GM21367 (cell line): ENCODE results near the gene PDE11A.
A peak's percentile ranks its signal among the peaks of the same experiment; 100 is the strongest.
"Not testable (repeated sequence)": the region's sequence is repeated elsewhere in the genome, so short reads cannot be mapped to it uniquely, and the experiment has no call there.

Experiments used
- ATAC-seq: cut with Tn5 transposase; IDR thresholded peaks from one replicate; pipeline ENCODE4 v1.9.1; 2021; ENCODE audit not compliant: unreplicated experiment

PDE11A gene

DNA sequence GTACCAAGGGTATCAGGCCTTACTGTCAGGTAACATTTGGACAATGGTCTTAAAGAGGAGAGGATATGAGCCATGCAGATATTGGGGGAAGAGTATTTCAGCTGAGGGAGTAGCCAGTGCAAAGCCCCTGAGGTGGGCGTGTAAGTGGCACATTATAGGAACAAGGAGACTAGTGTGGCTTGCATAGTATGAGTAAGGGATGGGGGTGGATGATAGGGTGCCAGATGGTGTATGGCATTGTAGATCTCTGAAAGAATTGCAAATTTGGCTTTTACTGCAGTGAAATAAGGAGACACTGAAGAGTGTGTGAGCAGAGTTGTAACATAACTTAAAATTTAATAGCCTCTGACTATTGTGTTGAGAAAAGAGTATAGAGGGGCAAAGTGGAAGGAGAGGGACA lies 244.0 kb downstream of the PDE11A start:
- no peak for ATAC-seq

DNA sequence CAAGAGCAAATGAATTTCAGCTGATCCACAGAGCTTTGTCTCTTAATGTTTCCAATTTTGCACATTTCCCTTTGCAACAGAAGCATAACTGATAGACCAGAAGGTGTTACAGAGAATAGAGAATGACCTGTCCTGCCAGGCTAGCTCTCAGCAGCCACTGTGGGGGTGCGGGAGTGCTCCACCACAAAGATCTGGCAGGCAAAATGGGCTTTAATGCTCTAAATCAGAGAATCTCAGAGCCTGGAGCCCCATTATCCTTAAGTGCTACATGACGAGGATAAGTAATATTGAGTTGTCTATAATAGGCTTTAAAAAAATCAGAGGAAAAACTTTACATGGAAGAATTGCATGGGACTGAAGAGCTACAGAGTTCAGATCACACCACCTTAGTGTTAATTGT lies 245.7 kb downstream of the PDE11A start:
- ATAC-seq = no peak

DNA sequence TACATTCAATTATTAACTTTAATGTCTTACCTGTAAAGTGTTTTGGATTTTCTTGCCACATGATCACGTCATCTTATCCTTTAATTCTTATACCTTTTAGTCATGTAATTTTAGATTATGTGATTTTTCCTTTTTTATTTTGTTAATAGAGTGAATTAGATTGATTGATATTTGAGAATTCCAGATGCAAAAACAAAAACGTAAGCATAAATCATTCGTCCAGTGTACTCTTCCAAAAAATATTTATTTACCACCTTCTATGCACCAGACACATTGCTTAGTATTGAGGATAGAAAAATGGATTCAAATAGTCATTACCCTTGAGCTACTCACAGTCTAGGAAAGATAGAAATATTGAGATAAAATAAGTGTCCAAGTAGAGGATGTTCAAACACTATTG lies 249.6 kb downstream of the PDE11A start:
- no peak for ATAC-seq

DNA sequence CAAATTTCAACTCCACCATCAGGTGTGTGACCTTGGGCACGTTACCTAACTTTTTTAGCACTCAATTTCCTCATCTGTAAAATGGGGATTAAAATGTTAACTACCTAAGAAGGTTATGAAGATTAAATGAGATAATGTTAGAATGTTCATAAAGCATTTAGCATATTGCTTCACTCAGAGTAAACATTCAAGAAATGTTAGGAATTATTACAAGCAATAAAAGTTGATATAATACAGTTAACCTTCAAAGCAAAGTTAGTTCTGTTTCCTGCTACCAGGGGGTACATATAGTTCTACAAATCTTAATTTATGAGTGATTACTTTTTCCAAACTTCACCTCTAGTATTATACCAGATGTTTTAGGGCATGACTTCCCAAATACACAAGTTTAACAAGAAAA lies 254.2 kb downstream of the PDE11A start:
- no peak for ATAC-seq

DNA sequence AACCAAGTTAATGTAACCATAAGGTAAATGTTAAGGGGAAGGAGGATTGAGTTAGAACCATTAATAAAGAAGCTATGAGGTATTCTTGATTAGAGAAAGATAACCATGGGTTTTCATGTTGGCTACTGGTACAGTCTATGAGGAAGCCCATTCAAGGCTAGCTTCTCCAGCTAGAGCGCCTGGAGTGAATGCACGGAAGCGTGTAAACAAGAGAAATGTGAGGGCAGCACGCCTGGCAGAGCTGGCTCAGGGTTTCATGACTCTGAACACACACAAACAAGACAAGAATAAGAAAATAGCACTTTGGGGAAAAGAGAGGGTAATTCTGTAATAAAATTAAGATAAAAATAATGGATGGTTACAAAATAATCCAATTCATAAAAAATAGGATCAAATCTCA lies 255.3 kb downstream of the PDE11A start:
- ATAC-seq = no peak

DNA sequence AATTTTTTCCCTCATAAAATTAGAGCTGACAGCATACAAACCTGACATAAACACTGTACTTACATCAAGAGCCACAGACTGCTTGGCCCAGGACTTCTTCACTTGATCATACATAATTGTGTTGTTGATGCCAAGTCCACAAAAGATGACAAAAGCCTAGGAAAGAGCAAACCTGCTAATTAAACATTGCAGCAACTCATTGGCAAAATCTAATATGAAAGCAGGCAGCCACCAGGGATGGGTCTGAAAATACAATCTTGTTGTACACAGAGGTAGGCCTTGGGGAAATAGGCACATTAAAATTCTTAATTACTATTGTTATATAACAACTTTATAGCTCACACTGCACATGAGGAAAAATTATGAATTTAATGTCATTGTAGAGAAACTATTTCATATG lies 255.8 kb downstream of the PDE11A start:
- ATAC-seq = no peak

DNA sequence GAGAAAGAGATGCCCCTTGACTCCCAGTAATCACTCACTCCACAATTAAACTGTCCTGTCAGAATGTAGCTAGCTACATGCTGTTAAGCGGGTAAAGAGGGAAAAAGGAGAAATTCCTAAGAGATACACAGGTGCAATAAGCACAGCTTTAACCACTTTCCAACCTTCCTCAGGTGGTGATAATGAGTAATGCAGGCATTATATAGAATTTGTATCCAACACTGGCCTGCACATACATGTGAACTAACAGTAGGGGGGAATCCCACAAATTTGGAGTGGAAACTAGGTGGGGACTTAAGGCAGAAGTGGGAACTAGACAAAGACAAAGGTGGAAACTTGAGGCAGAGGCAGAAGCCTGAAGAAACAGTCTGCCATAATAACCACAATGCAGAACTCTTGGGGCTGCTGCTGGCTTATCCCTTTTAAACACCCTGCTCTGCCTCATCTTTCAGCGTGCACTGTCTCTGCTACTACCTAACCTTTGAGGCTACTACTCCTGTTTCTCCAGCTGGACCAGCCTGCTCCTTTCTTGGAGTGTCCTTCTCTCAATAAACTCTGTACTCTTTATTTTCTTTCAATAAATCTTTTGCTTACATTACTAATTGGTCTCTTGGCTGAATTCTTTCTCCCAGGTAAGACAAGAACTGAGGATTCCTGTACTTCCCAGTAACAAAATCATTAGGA lies 259.7 kb downstream of the PDE11A start:
- ATAC-seq = no peak

DNA sequence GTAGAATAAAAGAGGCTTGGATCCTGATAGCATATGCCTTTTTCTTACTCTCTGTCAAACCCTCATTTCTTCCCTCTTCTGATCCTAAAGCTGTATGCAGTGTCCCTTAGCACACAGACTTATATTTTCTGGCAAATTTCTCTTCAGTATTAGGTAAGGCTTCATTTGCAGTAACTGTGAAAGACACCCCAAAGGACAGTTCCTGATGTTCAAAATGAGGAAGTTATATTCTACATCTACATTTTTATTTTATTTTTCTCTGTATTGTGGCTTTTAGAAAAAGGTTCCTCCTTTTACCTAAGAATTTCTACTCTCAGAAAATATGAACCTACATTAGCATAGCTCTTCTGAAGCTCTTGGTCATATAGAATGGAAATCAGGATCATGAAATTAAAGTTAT lies 261.7 kb downstream of the PDE11A start:
- ATAC-seq = no peak

DNA sequence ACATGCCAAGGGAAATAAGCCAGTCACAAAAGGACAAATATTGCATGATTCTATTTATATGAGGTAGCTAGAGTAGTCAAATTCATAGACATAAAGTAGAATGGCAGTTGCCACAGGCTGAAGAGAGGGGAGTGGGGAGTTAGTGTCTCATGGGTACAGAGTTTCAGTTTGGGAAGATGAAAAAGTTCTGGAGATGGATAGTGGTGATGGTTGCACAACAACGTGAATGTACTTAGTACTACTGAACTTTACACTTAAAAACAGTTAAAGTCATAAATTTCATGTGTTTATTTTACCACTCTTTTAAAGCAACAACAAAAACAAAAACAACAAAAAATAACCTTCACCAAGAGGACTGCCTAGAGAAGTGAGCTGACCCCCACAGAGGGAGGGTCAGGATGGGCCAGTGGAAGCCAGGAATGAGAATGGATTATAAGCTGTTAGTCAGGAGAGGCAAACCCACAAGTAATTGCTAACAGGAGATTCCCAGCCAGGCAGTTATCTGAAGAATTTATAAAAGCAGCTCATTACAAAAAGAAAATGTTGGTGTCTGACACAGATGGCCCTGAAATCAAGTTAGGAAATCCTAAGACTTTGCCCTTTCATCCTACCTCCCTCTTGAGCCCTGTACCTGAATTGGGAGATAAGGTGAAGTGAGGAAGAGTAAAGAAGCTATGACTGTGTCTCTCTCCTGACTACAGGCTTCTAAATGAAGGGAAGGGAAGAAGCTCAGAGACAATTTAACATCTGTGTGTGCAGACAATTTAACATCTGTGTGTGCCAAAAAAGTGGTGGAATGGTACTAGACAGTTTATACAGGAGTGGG lies 263.4 kb downstream of the PDE11A start:
- no peak for ATAC-seq

DNA sequence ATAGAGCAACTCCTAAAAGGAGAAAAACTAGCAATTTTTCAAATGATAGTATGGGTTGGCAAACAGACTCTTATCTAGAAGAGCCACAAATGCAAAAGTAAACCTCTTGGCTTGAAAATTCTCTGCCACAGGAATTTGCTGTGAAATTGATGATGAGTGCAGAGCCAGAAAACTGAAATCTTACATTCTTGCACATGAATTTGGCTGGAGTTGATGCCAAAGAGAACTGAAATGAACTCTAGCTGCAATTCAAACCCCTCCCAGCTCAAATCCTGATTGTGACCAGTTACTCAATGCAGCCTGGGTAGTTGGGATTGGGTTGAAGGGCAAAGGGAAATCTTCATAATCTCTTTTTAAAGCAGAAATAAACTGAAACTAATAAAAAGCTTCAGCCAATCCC lies 266.6 kb downstream of the PDE11A start:
- ATAC-seq = no peak

DNA sequence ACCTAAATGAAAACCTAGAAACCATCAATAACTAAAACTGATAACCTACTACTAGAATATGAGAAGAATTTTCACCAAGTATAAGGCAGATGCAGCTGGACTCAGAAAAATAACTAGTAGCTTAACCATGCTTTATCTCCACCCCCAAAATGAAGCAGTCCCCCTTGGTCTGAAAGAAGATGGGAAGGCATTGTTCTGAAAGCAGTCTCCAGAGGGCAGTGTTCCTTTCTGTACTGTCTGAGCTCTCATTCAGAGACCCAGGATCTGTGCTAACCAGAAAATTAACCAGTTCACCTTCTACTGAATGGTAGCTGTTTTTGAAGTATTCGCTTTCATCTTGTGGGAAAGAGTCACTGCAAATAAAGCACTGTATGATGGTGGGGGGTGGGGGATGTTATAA lies 273.0 kb downstream of the PDE11A start:
- no peak for ATAC-seq

DNA sequence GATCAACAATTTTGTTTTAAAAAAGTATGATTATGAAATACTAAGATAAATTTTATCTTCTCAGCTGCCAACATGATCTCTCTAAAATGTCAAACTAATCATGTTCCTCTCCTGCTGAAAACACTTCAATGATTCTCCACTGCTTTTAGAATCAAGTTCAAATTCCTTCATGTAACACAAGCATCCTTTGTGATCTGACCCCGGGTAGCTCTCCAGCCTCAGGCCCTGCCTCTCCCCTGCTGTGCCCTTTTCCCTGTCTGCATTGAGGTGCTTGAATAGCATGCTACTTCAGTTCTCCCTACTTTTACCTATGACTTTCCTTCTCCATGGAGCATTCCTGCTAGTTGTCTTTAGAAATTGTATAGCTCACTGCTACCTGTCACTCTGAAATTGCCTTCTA lies 274.8 kb downstream of the PDE11A start:
- no peak for ATAC-seq

DNA sequence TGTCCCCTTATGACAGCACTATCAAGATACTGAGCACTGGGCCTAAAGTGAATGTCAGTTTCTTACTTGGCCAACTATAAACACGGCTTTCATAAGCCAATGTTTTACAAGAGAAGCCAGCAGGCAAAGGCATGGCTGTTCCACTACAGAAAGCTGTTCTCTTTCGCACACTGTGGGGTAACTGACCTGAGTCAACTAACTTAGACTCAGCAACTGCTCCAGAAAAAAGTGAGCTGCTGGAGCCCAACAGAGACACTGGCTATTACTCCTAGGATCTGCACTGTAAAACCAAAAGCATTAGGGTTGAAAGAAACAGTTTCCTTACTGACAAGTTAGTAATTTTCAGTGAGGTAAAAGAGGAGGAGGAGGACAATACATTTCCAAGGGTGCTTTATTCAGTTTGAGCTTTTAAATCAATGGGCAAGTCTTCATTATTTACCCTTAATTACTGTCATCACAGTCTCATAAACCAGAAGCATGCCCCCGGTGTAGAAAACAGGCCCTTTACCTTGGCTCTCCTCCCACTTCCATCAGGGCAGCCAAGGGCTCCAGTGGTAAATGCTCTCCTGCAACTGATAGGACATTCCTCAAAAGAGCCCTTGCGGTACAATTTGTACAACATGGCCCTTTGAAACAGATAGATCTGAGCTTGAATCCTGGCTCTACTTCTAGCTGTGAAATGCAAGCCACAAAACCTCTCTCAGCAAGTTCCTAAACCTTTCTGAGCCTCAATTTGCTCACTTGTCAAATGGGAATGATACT lies 275.7 kb downstream of the PDE11A start:
- no peak for ATAC-seq

DNA sequence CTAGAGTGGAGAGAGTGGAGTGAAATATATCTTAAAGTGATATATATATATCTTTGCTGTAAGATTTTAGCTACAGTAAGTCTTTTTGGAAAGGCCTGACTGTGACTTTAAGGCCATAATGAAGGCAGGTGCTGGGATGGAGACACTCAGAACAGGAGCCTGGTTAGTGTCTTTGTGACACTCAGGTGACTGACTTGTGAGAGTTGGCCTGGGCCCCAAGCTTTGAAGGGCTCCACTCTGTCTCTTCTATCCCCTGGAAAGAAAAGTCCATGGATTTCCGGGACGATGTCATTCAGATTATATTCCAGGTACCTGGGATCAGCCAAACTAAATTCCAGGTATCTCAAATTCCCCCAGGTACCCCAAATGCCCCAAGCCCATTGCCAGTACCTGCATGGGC lies 276.6 kb downstream of the PDE11A start:
- ATAC-seq = no peak

DNA sequence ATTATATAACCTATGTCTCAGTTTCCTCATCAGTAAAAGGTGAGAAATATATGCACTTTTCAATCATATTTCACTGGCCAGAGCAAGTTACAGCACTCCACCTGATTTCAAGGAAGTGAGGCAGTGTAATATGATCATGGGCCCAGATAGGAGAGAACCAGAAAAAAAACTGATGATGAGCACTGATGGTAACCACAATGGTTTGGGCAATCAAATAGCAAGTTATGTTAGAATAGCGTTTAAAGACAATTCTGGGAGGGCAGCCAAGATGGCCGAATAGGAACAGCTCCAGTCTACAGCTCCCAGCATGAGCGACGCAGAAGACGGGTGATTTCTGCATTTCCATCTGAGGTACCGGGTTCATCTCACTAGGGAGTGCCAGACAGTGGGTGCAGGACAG lies 287.4 kb downstream of the PDE11A start:
- ATAC-seq = not testable (repeated sequence)

DNA sequence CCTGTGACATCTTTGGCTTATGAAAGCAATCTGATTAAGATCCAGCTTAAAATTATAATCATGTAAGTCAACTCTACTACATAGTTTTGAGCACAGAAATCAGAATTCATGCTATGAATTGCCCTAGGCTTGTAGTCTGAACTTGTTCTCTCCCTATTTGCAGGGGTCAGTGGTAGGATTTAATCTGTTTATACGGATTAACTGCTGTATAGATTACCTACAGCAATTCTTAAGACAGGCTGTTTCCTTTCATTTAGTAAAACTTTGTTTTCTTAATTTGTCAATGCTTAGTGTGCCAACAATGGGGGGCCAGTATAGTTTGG lies 287.9 kb downstream of the PDE11A start:
- no peak for ATAC-seq

DNA sequence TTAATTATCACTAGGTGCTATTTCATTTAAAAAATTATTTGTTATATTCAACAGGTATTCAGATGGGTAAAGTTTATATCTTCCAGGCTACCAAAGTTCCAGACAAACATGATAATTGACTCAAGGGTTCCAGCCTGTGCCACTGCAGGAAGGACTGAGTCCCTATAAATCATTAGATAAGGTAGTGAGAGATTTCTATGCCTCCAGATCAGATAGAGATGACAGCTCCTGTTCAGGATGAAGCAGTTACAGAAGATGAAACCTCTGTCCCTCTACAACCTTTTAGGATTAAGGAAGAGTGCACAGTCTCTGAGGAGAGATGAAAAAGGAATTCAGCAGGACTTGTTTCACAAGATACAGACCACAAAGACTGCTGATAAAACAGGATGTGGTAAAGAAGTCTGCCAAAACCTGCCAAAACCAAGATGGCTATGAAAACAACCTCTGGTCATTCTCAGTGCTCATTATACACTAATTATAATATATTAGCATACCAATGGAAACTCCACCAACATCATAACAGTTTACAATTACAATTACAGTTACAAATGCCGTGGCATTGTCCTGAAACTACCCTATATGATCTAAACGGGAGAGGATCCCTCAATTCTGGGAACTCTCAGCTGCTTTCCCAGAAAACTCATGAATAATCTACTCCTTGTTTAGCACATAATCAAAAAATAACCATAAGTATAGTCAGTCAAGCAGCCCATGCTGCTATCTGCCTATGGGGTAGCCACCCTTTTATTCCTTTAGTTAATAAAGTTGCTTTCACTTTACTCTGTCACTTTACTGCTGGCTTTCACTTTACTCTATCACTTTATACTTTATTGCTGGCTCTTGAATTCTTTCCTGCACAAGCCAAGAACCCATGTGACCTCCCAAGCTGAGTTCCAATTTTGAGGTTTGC lies 288.5 kb downstream of the PDE11A start:
- peak; percentile 91 for ATAC-seq

DNA sequence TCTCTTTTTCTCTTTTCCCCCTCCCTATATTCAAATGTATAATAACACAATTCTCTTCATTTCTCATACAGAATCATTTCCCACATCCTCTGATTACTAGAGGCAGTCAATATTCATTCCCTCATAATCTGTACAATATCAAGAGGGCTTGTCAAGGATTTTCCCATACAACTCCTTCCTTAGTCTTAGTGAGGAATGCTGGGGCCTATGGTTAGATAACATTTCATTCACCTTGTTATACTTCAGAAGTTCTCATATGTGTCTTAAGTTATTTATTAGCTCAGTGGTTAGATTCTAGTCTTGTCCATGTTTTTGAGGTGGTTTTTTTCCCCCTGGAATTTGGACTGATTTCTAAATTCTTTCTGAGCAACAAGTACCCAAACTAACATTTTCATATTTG lies 289.5 kb downstream of the PDE11A start:
- ATAC-seq = no peak

DNA sequence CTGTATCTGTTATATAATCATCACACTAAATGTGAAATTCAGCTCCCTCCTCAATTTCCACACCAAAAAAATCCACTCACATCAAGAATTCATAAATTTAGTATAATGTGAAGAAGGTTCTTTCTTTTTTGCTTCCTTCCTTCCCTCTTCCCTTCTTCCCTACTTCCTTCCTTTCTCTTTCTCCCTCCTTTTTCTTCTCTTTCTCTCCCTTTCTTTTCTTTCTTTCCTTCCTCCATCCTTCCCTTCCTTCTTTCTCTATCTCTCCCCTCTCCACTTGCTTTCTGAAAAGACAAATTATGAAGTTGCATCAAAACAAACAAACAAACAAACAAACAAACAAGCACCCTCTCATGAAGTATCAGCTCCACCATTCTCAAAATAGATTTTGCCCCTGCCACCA lies 290.0 kb downstream of the PDE11A start:
- no peak for ATAC-seq

DNA sequence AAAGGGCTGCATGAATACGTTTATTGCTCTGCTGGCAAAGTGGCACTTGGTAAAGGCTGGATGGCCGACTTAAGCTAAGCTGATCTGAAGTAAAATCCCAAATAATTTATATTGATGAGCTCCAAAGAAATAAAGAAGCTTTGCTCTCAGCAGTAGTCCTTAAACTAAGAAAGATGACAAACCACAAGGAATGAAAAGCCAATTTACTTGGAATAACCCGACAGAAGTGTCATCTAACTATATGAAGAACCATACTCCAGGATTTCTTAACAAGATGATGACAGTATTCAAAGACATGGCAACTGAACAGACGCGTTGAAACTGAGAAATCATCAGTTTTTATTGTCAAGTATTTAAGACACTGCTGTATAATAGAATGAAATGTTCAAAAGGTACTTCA lies 294.1 kb downstream of the PDE11A start:
- no peak for ATAC-seq

DNA sequence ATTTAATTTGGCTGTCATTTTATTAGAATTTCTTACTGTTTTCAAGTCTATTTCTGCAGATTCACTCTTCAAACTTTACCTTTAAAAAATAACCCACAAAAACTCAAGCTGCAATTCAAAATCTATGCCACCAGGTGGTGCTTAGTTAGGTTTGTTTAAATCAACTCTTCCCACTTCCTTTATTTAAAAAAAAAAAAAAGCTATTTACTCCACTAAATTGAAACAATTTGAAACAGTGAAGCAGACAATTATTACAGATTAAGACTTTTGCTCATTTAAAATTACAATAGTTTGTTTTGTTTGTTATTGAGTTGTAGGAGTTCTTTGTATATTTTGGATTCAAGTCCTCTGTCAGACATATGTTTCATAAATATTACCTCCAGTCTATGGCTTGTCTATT lies 300.0 kb downstream of the PDE11A start:
- ATAC-seq = no peak
